Left lobe of liver (tissue), 2 donors: ENCODE measurements around the gene USP34. TPM values are rescaled to one million over a fixed set of nuclear protein-coding genes. Genes with fewer than 3 reads are reported as not detected.
A peak's percentile ranks its signal among the peaks of the same experiment; 100 is the strongest.

ENCODE experiments used
- ATAC-seq: fragments of 200-7000 bp; cut with Tn5 transposase; one replicate; pipeline ENCODE4 v1.9.1; 2020; ENCODE audit warnings: mild to moderate bottlenecking, moderate library complexity
- DNase-seq: peaks from one replicate; pipeline ENCODE4 v3.0.0-alpha.2; 2020; ENCODE audit warnings: low spot score
- total RNA-seq: library from RNA; stranded (reverse); gene quantifications from one replicate; pipeline ENCODE4 v1.2.1, GENCODE V29; 2021
- donor health status: DM: no; HTN: no; CAD: no; lungs with moderate emphysema.
- donor health status: DM: no; HTN: yes; CAD: no.

Gene USP34
- total RNA-seq, 1 donor from 2014 or later, result 37.0 TPM

DNA sequence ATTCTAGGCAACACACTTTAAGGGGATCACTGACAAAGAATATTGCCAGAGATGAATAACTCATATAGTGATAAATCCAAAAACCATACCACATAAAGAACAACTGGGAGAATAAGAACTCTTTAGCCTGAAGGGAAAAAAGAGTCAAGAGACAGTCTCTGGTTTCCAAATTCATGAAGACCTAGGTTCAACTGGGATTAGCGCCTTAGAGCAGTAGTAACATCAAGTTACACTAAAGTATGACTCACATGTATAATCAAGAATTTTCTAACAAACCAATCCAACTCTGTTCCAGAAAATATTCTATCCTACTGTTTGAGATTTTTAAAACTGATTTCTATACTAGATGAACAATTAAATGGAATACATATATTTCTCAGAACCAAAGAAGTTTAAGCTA lies 93.8 kb downstream of the USP34 start:
- no peak for DNase-seq
- ATAC-seq, result no peak

GRCh38 chr2:61376211-61376610 lies 94.7 kb downstream of the USP34 start:
- no peak for DNase-seq
- ATAC-seq, result no peak

GRCh38 chr2:61371027-61371426 lies 99.9 kb downstream of the USP34 start:
- no peak for DNase-seq
- ATAC-seq, result no peak

DNA sequence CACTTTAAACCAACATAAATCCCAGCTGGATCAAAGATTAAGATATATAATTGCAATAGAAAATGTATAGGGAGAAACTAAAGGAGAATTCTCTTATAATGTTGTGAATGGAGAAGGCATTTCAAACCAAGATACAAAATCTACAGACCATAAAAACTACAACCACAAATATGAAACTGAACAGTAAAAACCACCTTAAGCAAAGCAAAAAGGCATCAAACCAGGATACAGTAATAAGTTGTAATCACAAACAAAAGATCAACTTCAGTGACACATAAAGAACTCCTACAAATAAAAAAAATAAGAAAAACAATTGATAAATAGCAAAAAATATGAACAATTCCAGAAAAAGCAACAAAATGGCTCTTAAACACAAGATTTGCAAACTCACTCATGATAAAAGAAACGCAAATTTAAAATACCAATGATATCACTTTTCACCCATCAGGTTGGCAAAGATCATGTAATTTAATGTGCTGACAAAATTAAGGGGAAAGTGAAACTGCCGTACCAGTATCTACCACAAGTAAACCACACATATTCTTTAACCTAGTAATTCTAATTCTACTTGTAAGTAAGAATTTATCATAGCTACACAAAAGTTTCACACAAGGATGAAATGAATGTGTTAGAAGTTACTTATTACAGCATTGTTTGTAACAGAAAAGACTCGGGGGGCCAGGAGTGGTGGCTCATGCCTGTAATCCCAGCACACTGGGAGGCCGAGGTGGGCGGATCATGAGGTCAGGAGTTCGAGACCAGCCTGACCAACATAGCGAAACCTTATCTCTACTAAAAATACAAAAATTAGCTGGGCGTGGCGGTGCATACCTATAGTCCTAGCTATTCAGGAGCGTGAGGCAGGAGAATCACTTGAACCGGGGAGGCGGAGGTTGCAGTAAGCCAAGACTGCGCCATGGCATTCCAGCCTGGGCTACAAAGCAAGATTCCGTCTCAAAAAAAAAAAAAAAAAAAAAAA lies 101.9 kb downstream of the USP34 start:
- ATAC-seq (no peak), DNase-seq (no peak)

DNA sequence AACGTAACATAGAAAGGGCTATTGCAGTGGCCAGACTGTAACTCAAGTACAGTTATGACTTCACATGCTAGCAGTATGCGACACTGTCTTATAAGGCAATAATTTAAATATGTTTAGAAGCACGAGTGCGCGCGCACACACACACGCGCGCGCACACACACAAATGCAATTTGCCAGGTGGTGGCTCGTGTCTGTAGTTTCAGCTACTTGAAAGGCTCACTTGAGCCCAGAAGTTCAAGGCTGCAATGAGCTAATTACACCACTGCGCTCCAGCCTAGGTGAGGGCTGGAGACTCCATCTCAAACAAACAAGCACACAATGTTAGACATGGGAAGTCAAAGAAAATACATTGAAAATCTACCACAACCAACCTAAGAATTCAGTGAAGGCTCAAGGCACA lies 103.7 kb downstream of the USP34 start:
- ATAC-seq (no peak), DNase-seq (no peak)

GRCh38 chr2:61363580-61363979 lies 107.3 kb downstream of the USP34 start:
- no peak for ATAC-seq
- no peak for DNase-seq

GRCh38 chr2:61362873-61363272 lies 108.0 kb downstream of the USP34 start:
- DNase-seq (no peak), ATAC-seq (no peak)

DNA sequence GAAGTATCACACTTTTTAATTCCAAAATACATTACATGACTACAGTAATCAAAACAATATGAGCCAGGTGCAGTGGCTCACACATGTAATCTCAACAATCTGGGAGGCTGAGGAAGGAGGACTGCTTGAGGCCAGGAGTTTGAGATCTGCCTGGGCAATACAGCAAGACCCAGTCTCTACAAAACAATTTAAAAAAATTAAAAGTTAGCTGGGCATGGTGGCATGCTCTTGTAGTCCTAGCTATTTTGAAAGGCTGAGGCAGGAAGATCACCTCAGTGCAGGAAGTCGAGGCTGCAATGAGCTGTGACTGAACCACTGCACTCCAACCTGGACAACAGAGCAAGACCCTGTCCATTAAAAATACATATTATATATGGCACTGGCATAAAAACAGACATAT lies 109.8 kb downstream of the USP34 start:
- ATAC-seq, result no peak
- DNase-seq, result no peak

DNA sequence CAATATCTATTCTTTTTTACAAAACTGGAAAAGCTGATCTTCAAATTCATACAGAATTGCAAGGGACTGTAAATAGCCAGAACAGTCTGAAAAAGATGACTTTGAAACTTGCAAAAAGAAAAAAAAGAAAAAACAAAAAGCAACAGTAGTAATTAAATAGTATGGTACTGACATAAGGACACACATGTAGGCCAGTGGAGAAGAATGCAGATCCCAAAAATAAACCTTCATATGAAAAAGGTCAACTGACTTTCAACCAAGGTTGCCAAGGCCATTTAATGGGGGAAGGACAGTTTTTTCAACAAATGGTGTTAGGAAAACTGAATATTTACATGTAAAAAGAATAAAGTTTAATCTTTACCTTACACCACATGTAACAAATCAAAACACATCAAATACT lies 111.8 kb downstream of the USP34 start:
- DNase-seq (no peak), ATAC-seq (no peak)

DNA sequence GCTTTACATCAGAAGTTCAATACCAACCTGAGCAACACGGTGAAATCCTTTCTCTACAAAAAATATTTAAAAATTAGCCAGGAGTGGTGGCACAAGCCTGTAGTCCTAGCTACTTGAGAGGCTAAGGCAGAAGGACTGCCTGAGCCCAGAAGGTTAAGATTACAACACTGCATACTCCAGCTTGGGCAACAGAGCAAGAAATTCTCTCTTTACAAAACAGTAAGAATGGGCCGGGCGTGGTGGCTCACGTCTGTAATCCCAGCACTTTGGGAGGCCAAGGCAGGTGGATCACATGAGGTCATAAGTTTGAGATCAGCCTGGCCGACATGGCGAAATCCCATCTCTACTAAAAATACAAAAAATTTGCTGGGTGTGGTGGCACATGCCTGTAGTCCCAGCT lies 113.2 kb downstream of the USP34 start:
- ATAC-seq (peak; percentile 27), DNase-seq (no peak)

DNA sequence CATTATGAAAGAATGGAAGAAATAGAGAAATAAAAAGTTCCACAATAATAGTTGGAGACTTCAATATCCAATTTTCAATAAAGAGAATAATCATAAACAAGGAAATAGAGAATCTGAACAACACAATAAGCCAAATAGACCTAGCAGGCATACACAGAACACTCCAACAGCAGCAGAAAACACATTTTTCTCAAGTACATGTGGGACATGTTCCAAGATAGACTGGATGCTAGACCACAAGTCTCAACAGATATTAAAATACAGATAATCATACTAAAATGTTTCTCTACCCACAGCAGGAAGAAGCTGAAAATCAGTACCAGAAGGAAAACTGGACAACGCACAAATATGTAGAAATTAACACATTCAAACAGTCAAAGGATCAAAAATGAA lies 113.9 kb downstream of the USP34 start:
- ATAC-seq, result no peak
- no peak for DNase-seq

DNA sequence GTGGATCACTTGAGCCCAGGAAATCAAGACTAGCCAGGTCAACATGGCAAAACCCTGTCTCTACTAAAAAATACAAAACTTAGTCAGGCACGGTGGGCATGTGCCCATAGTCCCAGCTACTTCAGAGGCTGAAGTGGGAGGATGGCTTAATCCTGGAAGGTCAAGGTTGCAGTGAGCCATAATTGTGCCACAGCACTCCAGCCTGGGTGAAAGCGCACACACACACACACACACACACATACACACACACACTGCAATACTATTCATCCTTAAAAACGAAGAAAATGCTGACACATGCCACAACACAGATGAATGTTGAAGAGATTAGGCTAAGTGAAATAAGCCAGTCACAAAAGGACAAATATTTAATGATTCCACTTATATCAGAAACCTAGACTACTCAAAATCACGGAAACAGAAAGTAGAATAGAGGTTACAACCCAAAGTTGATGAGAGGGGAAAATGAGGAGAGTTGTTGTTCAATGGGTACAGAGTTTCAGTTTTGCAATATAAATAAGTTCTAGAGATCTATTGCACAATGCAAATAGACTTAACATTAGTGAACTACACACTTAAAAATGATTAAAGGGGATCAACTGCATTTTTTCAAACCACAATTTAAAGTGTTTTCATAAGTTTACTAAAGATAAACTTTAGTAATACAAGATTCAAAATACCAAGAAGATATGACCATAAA lies 114.5 kb downstream of the USP34 start:
- DNase-seq (peak; percentile 68), ATAC-seq (peak; percentile 88)

DNA sequence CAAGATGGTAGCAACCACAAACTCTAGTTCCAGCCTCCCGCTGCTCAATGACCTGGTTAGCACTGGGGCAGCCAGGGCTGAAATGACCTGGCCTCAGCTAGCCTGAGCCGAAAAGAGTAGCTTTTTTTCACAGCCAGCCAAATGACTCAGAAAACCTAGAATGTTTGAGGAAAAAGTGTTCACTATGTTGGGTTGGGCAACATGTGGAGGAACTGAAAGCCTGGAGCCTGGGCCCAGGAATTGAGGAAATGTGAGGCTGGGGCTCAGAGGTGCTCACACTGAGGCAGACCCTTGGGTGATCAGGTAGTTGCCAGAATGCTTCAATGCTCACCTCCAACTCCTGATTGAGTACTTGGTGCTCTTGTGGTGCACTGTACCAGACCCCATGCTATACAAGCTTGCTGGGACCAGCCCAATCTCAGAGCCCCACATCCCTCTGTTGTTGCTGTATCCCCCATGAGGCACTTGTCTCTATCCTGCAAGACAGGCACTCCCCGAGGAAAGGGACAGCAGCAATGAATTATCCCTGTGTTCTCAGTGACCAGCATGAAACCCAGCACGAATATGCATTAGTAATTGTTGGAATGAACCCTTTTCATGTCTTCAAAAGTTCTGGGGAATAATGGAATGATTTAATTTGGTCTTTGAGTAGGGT lies 116.2 kb downstream of the USP34 start:
- no peak for DNase-seq
- peak; percentile 11 for ATAC-seq

GRCh38 chr2:61353909-61354308 lies 117.0 kb downstream of the USP34 start:
- ATAC-seq, result no peak

DNA sequence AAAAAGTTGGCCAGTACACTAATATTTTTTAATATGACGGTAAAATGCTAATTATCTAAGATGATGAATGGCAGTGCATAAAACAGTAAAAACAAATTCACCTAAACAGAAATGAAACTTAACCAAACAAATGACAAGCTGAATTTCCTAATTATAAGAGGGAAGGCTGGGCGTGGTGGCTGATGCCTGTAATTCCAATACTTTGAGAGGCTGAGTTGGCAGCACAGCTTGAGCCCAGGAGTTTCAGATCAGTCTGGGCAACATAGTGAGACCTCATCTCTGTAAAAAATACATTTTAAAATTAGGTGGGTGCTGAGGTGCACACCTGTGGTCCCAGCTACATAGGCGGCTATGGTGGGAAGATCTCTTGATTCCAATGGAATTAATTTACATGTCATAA lies 120.1 kb downstream of the USP34 start:
- ATAC-seq (no peak), DNase-seq (no peak)

More at GRCh38 chr2:61353909-61354308, 117.0 kb downstream of the USP34 start:
- DNase-seq, result no peak

DNA sequence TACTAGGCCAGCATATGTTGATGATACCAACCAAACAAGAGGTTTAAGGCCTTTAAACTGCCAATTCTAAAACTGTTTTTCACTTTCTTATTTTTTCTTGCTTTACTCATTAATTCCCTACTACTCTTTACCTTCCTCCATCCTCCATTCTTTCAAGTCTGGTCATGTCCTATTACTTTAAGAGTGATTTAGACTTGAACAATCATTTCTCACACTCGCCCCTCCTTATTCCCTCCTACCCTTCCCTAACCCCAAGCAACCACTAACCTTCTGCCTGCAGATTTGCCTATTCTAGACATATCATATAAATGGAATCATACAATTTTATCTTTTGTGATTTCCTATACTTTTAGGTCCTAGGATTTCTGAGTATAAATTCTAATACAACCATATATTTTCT lies 127.7 kb downstream of the USP34 start:
- ATAC-seq (no peak), DNase-seq (no peak)

- DNase-seq (no peak), ATAC-seq (no peak)
These were observed 130.6 kb downstream of the USP34 start for GRCh38 chr2:61340242-61340641.

- DNase-seq (no peak), ATAC-seq (no peak)
These were observed 132.4 kb downstream of the USP34 start for GRCh38 chr2:61338447-61338846.

DNA sequence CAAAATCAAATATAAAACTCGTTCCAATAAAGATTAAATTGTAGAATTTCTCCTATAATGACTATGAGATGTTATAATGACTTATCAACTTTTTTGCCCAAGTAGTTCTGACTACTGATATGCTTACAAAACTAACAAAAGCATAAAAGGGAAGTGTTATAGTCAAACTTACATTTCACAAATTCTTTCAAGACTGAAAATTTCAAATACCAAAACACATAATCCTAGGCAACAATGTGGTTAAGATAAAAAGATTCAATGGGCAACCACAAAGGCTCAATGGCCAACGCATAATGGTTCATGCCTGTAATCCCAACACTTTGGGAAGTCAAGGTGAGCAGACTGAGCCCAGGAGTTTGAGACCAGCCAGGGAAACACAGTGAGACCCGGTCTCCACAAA lies 135.7 kb downstream of the USP34 start:
- no peak for DNase-seq
- no peak for ATAC-seq

DNA sequence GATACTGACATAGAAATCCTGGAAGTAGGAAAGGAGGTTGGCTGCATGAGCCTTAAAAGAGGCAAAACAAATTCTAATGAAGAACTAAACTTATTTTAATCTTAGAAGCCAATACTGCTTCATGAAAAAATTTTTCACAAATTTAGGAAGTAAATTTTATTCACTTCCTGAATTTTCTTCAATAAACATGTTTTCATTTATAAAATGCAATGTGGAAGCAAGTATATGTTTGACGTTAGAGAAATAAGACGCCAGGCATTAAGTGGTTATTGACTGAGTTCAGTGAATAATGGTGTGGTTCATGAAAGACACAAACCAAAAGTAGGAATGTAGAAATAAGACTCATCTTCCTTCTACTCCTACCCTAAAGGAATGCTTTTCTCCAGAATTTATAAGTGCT lies 136.4 kb downstream of the USP34 start:
- DNase-seq (no peak), ATAC-seq (no peak)

DNA sequence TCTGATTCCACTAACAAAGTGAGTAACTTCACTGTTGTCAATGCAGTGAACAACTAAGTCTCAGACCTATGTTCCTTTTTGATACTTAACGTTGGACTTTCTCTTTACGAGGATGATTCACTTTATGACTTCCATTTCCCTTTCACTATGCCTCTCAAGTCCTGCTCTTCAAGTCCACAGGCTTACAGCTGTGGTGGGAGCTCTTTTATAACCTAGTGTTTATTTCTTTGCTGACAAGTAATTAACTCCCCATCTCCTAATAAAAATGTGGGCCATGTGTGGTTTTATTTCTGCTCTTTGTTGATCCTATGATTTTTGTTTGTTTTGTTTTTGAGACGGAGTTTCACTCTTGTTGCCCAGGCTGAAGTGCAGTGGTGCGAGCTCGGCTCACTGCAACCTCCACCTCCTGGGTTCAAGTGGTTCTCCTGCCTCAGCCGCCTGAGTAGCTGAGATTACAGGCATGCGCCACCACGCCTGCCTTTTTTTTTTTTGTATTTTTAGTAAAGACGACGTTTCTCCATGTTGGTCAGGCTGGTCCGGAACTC lies 142.1 kb downstream of the USP34 start:
- no peak for ATAC-seq
- no peak for DNase-seq
